Small intestine (tissue), 7 donors: Measurements from ENCODE around the gene ZNF518B. TPM values are rescaled to one million over a fixed set of nuclear protein-coding genes. Genes with fewer than 3 reads are reported as not detected.
"Not testable (repeated sequence)": the region's sequence is repeated elsewhere in the genome, so short reads cannot be mapped to it uniquely, and the experiment has no call there.

Source experiments
- DNase-seq, 2 donors: peaks; one replicate each; pipeline versions ENCODE4 v3.0.0 to v3.0.0-alpha.2; 2013
- FAIRE-seq: peaks from 2 replicates; lab custom pipeline; 2012; peaks lifted over from hg19 to GRCh38; lab: Jason Lieb, UNC
- H3K27ac ChIP-seq, 3 donors: one replicate each; pipeline ENCODE4 v1.5.1; 2013; ENCODE audit warnings: low read length in 2 of 3, mild to moderate bottlenecking in 2 of 3, control low read depth in 1 of 3, inconsistent platforms in 1 of 3, low read depth in 1 of 3, moderate library complexity in 1 of 3
- H3K27me3 ChIP-seq, 3 donors: one replicate each; pipeline ENCODE4 v1.6.1; 2013; ENCODE audit warnings: low read length in 3 of 3, inconsistent platforms in 1 of 3; ENCODE audit not compliant: control insufficient read depth in 3 of 3, insufficient read depth in 3 of 3
- H3K36me3 ChIP-seq, 3 donors: one replicate each; pipeline ENCODE4 v1.6.1; 2013; ENCODE audit warnings: low read length in 3 of 3, inconsistent platforms in 1 of 3, low read depth in 1 of 3, mild to moderate bottlenecking in 1 of 3, moderate library complexity in 1 of 3; ENCODE audit not compliant: control insufficient read depth in 3 of 3, insufficient read depth in 2 of 3
- H3K4me1 ChIP-seq, 3 donors: one replicate each; pipeline ENCODE4 v1.6.1; 2013; ENCODE audit warnings: low read length in 2 of 3, inconsistent platforms in 1 of 3, low read depth in 1 of 3, mild to moderate bottlenecking in 1 of 3, moderate library complexity in 1 of 3; ENCODE audit not compliant: control insufficient read depth in 3 of 3, insufficient read depth in 2 of 3
- H3K4me3 ChIP-seq, 3 donors: one replicate each; pipeline ENCODE4 v1.5.1; 2013; ENCODE audit warnings: low read length in 3 of 3, control low read depth in 1 of 3, inconsistent platforms in 1 of 3, low read depth in 1 of 3, mild to moderate bottlenecking in 1 of 3, moderate library complexity in 1 of 3
- H3K9me3 ChIP-seq, 2 donors: one replicate each; pipeline ENCODE4 v1.6.1; 2013; ENCODE audit warnings: low read depth in 1 of 2, low read length in 1 of 2; ENCODE audit not compliant: control insufficient read depth in 2 of 2, insufficient read depth in 1 of 2
- WGBS, 3 donors: extraction: QIAGEN DNeasy Blood & Tissue Kit; methylation state at CpG; one replicate each; pipeline ENCODE4 v1.1.7; 2013; 5-methylcytosine and 5-hydroxymethylcytosine counted together
- polyA plus RNA-seq, 4 donors: library from polyadenylated mRNA; stranded (reverse) in 3 of 4; unstranded in 1 of 4; fragments of 200-250 nt in 3 of 4; fragments of 120-200 nt in 1 of 4; gene quantifications; one replicate each; pipeline versions ENCODE4 v1.2.1 to v1.2.3, GENCODE V29; 2013
- donor health status: healthy with polysubstance abuse.
- donor health status: control.
- donor health status: control.
- donor health status: Bipolar disorder and iron deficiency.
- donor health status: healthy.

ZNF518B gene
- polyA plus RNA-seq, 4 donors = 4.3 to 17.1 (median 6.0) TPM

- H3K27me3 ChIP-seq = peaks cover 0 to 13% (median 0%) of the 10 kb centered on the region in 3 donors
- peaks cover 2 to 22% (median 2%) of the 10 kb centered on the region in 3 donors for H3K36me3 ChIP-seq
- no peak for DNase-seq
- no peak overlapping the region for H3K4me3 ChIP-seq
- FAIRE-seq = no peak
- H3K27ac ChIP-seq = no peak overlapping the region
- 97 to 100% (median 100%) methylated on average over 2 of the region's 2 CpGs for WGBS, 3 donors
- peaks cover 0 to 30% of the 10 kb centered on the region in 2 donors for H3K9me3 ChIP-seq
- H3K4me1 ChIP-seq = peaks cover 0 to 17% (median 0%) of the 10 kb centered on the region in 3 donors
Observed at GRCh38 chr4:10455133-10455532, 2.1 kb downstream of the ZNF518B start.

- H3K9me3 ChIP-seq = peaks cover 0 to 30% of the 10 kb centered on the region in 2 donors
- H3K27ac ChIP-seq = no peak overlapping the region
- H3K27me3 ChIP-seq = peaks cover 0 to 13% (median 0%) of the 10 kb centered on the region in 3 donors
- 87 to 97% (median 95%) methylated on average over 6 of the region's 6 CpGs for WGBS, 3 donors
- FAIRE-seq = no peak
- H3K4me3 ChIP-seq = no peak overlapping the region
- H3K36me3 ChIP-seq = peaks cover 2 to 25% (median 2%) of the 10 kb centered on the region in 3 donors
- H3K4me1 ChIP-seq = peaks cover 0 to 17% (median 0%) of the 10 kb centered on the region in 3 donors
- no peak for DNase-seq
Observed at GRCh38 chr4:10454726-10455125, 2.5 kb downstream of the ZNF518B start.

- FAIRE-seq (no peak), DNase-seq (no peak)
- Histone ChIP-seq H3K27me3 (peaks cover 0 to 13% (median 0%) of the 10 kb centered on the region in 3 donors), H3K4me1 (peaks cover 0 to 17% (median 0%) of the 10 kb centered on the region in 3 donors), H3K9me3 (peaks cover 0 to 30% of the 10 kb centered on the region in 2 donors), H3K36me3 (peaks cover 2 to 25% (median 2%) of the 10 kb centered on the region in 3 donors), H3K4me3 (no peak overlapping the region), H3K27ac (no peak overlapping the region)
- 97 to 100% (median 98%) methylated on average over 1 of the region's 1 CpG for whole genome bisulfite sequencing, 3 donors
Observed at GRCh38 chr4:10454121-10454520, 3.1 kb downstream of the ZNF518B start.

- DNase-seq = no peak
- Histone ChIP-seq H3K4me3 (no peak overlapping the region), H3K4me1 (no peaks in the 10 kb centered on the region), H3K27me3 (no peaks in the 10 kb centered on the region), H3K9me3 (peaks cover 0 to 51% of the 10 kb centered on the region in 2 donors), H3K27ac (no peak overlapping the region), H3K36me3 (peaks cover 13 to 28% (median 15%) of the 10 kb centered on the region in 3 donors)
- no peak for FAIRE-seq
- WGBS, 3 donors = 92 to 95% (median 95%) methylated on average over 5 of the region's 5 CpGs
Observed at GRCh38 chr4:10448991-10449390, 8.2 kb downstream of the ZNF518B start.

- no peak for FAIRE-seq
- peaks cover 11 to 15% (median 12%) of the 10 kb centered on the region in 3 donors for H3K36me3 ChIP-seq
- 95 to 97% (median 96%) methylated on average over 5 of the region's 5 CpGs for WGBS, 3 donors
- no peak overlapping the region for H3K27ac ChIP-seq
- H3K4me3 ChIP-seq = no peak overlapping the region
- H3K9me3 ChIP-seq = peaks cover 0 to 53% of the 10 kb centered on the region in 2 donors
- H3K4me1 ChIP-seq = no peaks in the 10 kb centered on the region
- no peaks in the 10 kb centered on the region for H3K27me3 ChIP-seq
- DNase-seq = no peak
Observed at GRCh38 chr4:10442976-10443375, 14.2 kb downstream of the ZNF518B start.

- 88 to 96% (median 92%) methylated on average over 4 of the region's 4 CpGs for WGBS, 3 donors
- no peaks in the 10 kb centered on the region for H3K4me1 ChIP-seq
- peaks cover 11 to 12% (median 11%) of the 10 kb centered on the region in 3 donors for H3K36me3 ChIP-seq
- H3K27ac ChIP-seq = no peak overlapping the region
- no peaks in the 10 kb centered on the region for H3K27me3 ChIP-seq
- FAIRE-seq (no peak), DNase-seq (no peak)
- H3K9me3 ChIP-seq = peaks cover 0 to 43% of the 10 kb centered on the region in 2 donors
- H3K4me3 ChIP-seq = no peak overlapping the region
Observed at GRCh38 chr4:10441512-10441911, 15.7 kb downstream of the ZNF518B start.

- WGBS, 3 donors = 19 to 49% (median 35%) methylated on average over 1 of the region's 1 CpG
- no peak for FAIRE-seq
Observed at GRCh38 chr4:10438924-10439323, 18.3 kb downstream of the ZNF518B start.

GRCh38 chr4:10437735-10438134, 19.5 kb downstream of the ZNF518B start:
- no peak overlapping the region for H3K27ac ChIP-seq
- H3K27me3 ChIP-seq = no peaks in the 10 kb centered on the region
- WGBS, 3 donors = 92 to 97% (median 96%) methylated on average over 1 of the region's 1 CpG
- H3K36me3 ChIP-seq = no peaks in the 10 kb centered on the region
- H3K4me3 ChIP-seq = no peak overlapping the region
- H3K4me1 ChIP-seq = no peaks in the 10 kb centered on the region
- FAIRE-seq = no peak
- no peak for DNase-seq
- peaks cover 0 to 11% of the 10 kb centered on the region in 2 donors for H3K9me3 ChIP-seq

More at GRCh38 chr4:10438924-10439323, 18.3 kb downstream of the ZNF518B start:
- Histone ChIP-seq H3K4me1 (no peaks in the 10 kb centered on the region), H3K9me3 (peaks cover 0 to 22% of the 10 kb centered on the region in 2 donors), H3K36me3 (peaks cover 0 to 2% (median 0%) of the 10 kb centered on the region in 3 donors), H3K27ac (no peak overlapping the region), H3K27me3 (no peaks in the 10 kb centered on the region), H3K4me3 (no peak overlapping the region)
- DNase-seq = no peak

- H3K4me1 ChIP-seq, H3K27ac ChIP-seq, H3K9me3 ChIP-seq, FAIRE-seq, H3K36me3 ChIP-seq, H3K4me3 ChIP-seq, H3K27me3 ChIP-seq, DNase-seq: not testable (repeated sequence)
- 73 to 82% (median 77%) methylated on average over 8 of the region's 8 CpGs for WGBS, 3 donors
Observed at GRCh38 chr4:10427680-10428079, 29.5 kb downstream of the ZNF518B start.
